ENCODE results near the gene TXLNG. TPM values are rescaled to one million over a fixed set of nuclear protein-coding genes. Genes with fewer than 3 reads are reported as not detected.

TXLNG gene
- total and polyA plus RNA-seq, 2 donors (not counting 3 experiments of a cell fraction or from before 2014, with no cell fraction given) = 6.8 to 7.6 TPM

DNA sequence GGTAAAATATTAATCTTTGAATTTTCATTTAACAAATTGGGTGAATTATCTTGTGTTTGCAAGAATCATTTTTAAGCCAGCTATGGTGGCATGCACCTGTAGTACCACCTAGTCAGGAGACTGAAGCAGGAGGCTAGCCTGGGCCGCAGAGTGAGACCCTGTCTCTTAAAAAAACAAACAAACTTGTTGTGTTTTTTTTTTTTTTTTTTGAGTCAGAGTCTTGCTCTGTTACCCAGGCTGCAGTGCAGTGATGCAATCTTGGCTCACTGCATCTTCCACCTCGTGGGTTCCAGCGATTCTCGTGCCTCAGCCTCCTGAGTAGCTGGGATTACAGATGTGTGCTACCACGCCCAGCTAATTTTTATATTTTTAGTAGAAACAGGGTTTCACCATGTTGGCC is 2.2 kb downstream of the TXLNG start:
- H3K9me1 ChIP-seq (replicated peaks; ENCODE audit: control insufficient read depth, extremely low read depth, insufficient read depth, low read length) = no peaks in the 10 kb centered on the region
- H3K9me3 ChIP-seq (replicated peaks; ENCODE audit: control insufficient read depth, insufficient read depth, low read length) = no peaks in the 10 kb centered on the region
- no peak overlapping the region for H3K27ac ChIP-seq (ENCODE audit: insufficient read depth, low read depth, low read length)
- no peak for TF ChIP-seq EZH2 (IDR thresholded peaks at IDR 0.05; ENCODE audit: borderline replicate concordance, low read depth, low read length, severe bottlenecking)
- TF ChIP-seq POLR2A (IDR thresholded peaks at IDR 0.05; ENCODE audit: low read depth, low read length) = no peak
- no peak for TF ChIP-seq FOS (IDR thresholded peaks at IDR 0.05; ENCODE audit: borderline replicate concordance, insufficient read depth, low read length)
- TF ChIP-seq, protein P1, sequence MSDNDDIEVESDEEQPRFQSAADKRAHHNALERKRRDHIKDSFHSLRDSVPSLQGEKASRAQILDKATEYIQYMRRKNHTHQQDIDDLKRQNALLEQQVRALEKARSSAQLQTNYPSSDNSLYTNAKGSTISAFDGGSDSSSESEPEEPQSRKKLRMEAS (IDR thresholded peaks at IDR 0.05; ENCODE audit: insufficient read depth, insufficient read length) = no peak
- no peak for TF ChIP-seq POLR2AphosphoS5 (IDR thresholded peaks at IDR 0.05; ENCODE audit: insufficient read depth, low read depth, low read length)
- TF ChIP-seq, protein P2, sequence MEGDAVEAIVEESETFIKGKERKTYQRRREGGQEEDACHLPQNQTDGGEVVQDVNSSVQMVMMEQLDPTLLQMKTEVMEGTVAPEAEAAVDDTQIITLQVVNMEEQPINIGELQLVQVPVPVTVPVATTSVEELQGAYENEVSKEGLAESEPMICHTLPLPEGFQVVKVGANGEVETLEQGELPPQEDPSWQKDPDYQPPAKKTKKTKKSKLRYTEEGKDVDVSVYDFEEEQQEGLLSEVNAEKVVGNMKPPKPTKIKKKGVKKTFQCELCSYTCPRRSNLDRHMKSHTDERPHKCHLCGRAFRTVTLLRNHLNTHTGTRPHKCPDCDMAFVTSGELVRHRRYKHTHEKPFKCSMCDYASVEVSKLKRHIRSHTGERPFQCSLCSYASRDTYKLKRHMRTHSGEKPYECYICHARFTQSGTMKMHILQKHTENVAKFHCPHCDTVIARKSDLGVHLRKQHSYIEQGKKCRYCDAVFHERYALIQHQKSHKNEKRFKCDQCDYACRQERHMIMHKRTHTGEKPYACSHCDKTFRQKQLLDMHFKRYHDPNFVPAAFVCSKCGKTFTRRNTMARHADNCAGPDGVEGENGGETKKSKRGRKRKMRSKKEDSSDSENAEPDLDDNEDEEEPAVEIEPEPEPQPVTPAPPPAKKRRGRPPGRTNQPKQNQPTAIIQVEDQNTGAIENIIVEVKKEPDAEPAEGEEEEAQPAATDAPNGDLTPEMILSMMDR (IDR thresholded peaks at IDR 0.05; ENCODE audit: extremely low read depth in 1 of 2, insufficient read depth in 1 of 2, low read depth in 1 of 2, low read length in 2 of 2) = no peak
- no peak for TF ChIP-seq MYC (IDR thresholded peaks at IDR 0.05; ENCODE audit: low read depth, low read length)
- TF ChIP-seq GATA2 (IDR thresholded peaks at IDR 0.05; ENCODE audit: insufficient read depth, insufficient read length, low read depth, low read length) = no peak
- TF ChIP-seq JUN (IDR thresholded peaks at IDR 0.05; ENCODE audit: borderline replicate concordance, insufficient read depth, insufficient read length, low read depth) = no peak
- H3K27me3 ChIP-seq (ENCODE audit: control insufficient read depth in 2 of 2, insufficient read depth in 2 of 2, low read length in 2 of 2) = no peaks in the 10 kb centered on the region
- no peak overlapping the region for H3K4me2 ChIP-seq (ENCODE audit: insufficient read depth, low read length)
- no peak overlapping the region for H3K4me3 ChIP-seq (replicated peaks in 1 of 3; ENCODE audit: insufficient read depth in 1 of 3, low read depth in 1 of 3, low read length in 3 of 3)
- no peak overlapping the region for H3K9ac ChIP-seq (replicated peaks; ENCODE audit: extremely low read depth, insufficient read depth, low read length)
- DNase-seq (ENCODE audit: low read depth, low spot score) (no peak), FAIRE-seq (no peak)
- no TSS peak for BruUV-seq (replicated peaks)
- POLR2A ChIA-PET = no interaction called here
- no peaks in the 10 kb centered on the region for H3K36me3 ChIP-seq (ENCODE audit: control insufficient read depth in 2 of 2, extremely low read depth in 1 of 2, insufficient read depth in 2 of 2, low read length in 2 of 2)
- CTCF ChIA-PET = interaction anchor here (1.7 kb wide), 1 partner anchor 19 kb away, joined by 9 read pairs; no protein-coding TSS in a partner anchor
- no peaks in the 10 kb centered on the region for H4K20me1 ChIP-seq (replicated peaks; ENCODE audit: control insufficient read depth, extremely low read depth, insufficient read depth, low read length)
- H3K79me2 ChIP-seq (ENCODE audit: control insufficient read depth, insufficient read depth, low read length) = peaks cover 34% of the 10 kb centered on the region
- dilution Hi-C loops (cut with MboI; ENCODE audit: extremely low pct_ligation_motif_present, low sequenced_read_pairs) = no loop called here
- intact Hi-C loops (cut with micrococcal nuclease) = loop anchor here (5.0 kb wide), 1 partner anchor 84 kb away; the partner anchor contains the start of gene RBBP7
- peaks cover 4% of the 10 kb centered on the region for H3K4me1 ChIP-seq (ENCODE audit: control insufficient read depth, extremely low read depth, insufficient read depth, low read length)
- H2AFZ ChIP-seq (ENCODE audit: low read depth, low read length) = no peak overlapping the region

Measured in endothelial cell of umbilical vein (primary cell).